Testis (tissue), 2 donors: ENCODE measurements around the gene PARP8.

Experiments
- CTCF ChIP-seq, 3 experiments: fragments of 450-650 bp in 2 of 3; fragments of 200-600 bp in 1 of 3; sonication (generic) in 1 of 3; IDR thresholded peaks; one replicate each; pipeline ENCODE4 v1.5.1; 2016 to 2019; ENCODE audit warnings: antibody characterized with exemption in 3 of 3, mild to moderate bottlenecking in 2 of 3, moderate library complexity in 1 of 3
- POLR2A ChIP-seq: fragments of 450-650 bp; IDR thresholded peaks from one replicate; pipeline ENCODE4 v1.6.1; 2017; ENCODE audit warnings: antibody characterized with exemption, mild to moderate bottlenecking, moderate library complexity

- TF ChIP-seq CTCF (IDR thresholded peaks at IDR 0.05) (no peak), POLR2A (no peak)
These were observed 67.3 kb downstream of the PARP8 start for GRCh38 chr5:50733741-50734140.
